Thyroid gland (tissue), 4 donors: ENCODE results near the gene ESRRA. TPM values are rescaled to one million over a fixed set of nuclear protein-coding genes. Genes with fewer than 3 reads are reported as not detected.
"Not testable (repeated sequence)": the region's sequence is repeated elsewhere in the genome, so short reads cannot be mapped to it uniquely, and the experiment has no call there.

Source experiments
- DNase-seq, 2 donors: peaks; one replicate each; pipeline ENCODE4 v3.0.0-alpha.2; 2019
- H3K27ac ChIP-seq, 3 donors: fragments of 200-600 bp; sonication (generic); 1 replicate in 2 of 3; 2 replicates in 1 of 3; pipeline ENCODE4 v1.5.1; 2016 to 2019; ENCODE audit warnings: mild to moderate bottlenecking in 1 of 3, moderate library complexity in 1 of 3
- H3K27me3 ChIP-seq: fragments of 200-600 bp; sonication (generic); one replicate; pipeline ENCODE4 v1.5.1; 2019
- H3K36me3 ChIP-seq, 2 donors: fragments of 200-600 bp; sonication (generic); one replicate each; pipeline ENCODE4 v1.5.1; 2016 to 2019
- H3K4me1 ChIP-seq, 2 donors: fragments of 200-600 bp; sonication (generic); one replicate each; pipeline ENCODE4 v1.5.1; 2017 to 2019
- H3K4me3 ChIP-seq, 3 donors: fragments of 200-600 bp; sonication (generic); replicated peaks in 1 of 3; 1 replicate in 2 of 3; 2 replicates in 1 of 3; pipeline ENCODE4 v1.5.1; 2016; ENCODE audit warnings: mild to moderate bottlenecking in 1 of 3
- H3K9me3 ChIP-seq: fragments of 200-600 bp; sonication (generic); one replicate; pipeline ENCODE4 v1.5.1; 2017
- POLR2A ChIP-seq, 2 donors: fragments of 450-650 bp; IDR thresholded peaks; one replicate each; pipeline ENCODE4 v1.6.1; 2017; ENCODE audit warnings: antibody characterized with exemption in 2 of 2, mild to moderate bottlenecking in 2 of 2, moderate library complexity in 1 of 2
- WGBS, 2 donors: methylation state at CpG; one replicate each; pipeline ENCODE4 v1.1.5; 2017; 5-methylcytosine and 5-hydroxymethylcytosine counted together
- intact Hi-C: fragments of 100-400 bp; cut with DNase I; formaldehyde crosslinking; loops from one replicate; pipeline ENCODE4 v1.15.1; 2023
- total RNA-seq, 4 donors: library from RNA; depleted of rRNA; stranded (reverse); fragments of >200 nt; gene quantifications; one replicate each; pipeline ENCODE4 v1.2.3, GENCODE V29; 2016
- TF ChIP-seq, protein P1 (sequence below), 6 experiments: fragments of 200-600 bp in 3 of 6; fragments of 450-650 bp in 3 of 6; sonication (generic) in 3 of 6; IDR thresholded peaks; one replicate each; pipeline ENCODE4 v1.5.1; 2016 to 2019; ENCODE audit warnings: antibody characterized with exemption in 6 of 6, mild to moderate bottlenecking in 2 of 6, inconsistent platforms in 1 of 6, moderate library complexity in 1 of 6

ESRRA gene
- total RNA-seq, 4 donors from 2014 or later: 42.8 to 71.6 (median 58.3) TPM

DNA sequence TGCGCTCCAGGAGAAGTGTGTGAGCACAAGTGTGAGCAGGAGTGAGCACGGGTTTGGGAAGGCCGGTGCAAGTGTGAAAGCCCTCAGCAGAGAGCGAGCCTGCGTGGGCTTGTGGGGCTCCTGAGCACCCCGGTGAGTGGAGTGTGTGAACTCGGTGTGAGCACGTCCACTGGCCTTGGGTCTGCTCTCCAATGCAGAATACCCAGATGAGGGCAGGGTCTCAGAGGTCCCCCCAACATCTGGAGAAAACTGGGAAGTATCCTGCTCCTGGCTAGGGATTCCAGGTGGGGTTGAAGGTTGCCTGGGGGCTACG is 1.2 kb downstream of the ESRRA start:
- peaks cover 16 to 25% of the 10 kb centered on the region in 2 donors for H3K4me1 ChIP-seq
- H3K4me3 ChIP-seq: peak overlapping the region; percentile 31 to 79 (median 74)
- no peaks in the 10 kb centered on the region for H3K36me3 ChIP-seq
- H3K9me3 ChIP-seq: no peaks in the 10 kb centered on the region
- intact Hi-C loops: no loop called here
- H3K27me3 ChIP-seq: no peaks in the 10 kb centered on the region
- no peak for TF ChIP-seq POLR2A (IDR thresholded peaks at IDR 0.05)
- TF ChIP-seq, protein P1, sequence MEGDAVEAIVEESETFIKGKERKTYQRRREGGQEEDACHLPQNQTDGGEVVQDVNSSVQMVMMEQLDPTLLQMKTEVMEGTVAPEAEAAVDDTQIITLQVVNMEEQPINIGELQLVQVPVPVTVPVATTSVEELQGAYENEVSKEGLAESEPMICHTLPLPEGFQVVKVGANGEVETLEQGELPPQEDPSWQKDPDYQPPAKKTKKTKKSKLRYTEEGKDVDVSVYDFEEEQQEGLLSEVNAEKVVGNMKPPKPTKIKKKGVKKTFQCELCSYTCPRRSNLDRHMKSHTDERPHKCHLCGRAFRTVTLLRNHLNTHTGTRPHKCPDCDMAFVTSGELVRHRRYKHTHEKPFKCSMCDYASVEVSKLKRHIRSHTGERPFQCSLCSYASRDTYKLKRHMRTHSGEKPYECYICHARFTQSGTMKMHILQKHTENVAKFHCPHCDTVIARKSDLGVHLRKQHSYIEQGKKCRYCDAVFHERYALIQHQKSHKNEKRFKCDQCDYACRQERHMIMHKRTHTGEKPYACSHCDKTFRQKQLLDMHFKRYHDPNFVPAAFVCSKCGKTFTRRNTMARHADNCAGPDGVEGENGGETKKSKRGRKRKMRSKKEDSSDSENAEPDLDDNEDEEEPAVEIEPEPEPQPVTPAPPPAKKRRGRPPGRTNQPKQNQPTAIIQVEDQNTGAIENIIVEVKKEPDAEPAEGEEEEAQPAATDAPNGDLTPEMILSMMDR (IDR thresholded peaks at IDR 0.05): no peak
- peak overlapping the region in 2 of 3 donors; percentile 26 to 88 for H3K27ac ChIP-seq
- 22 to 32% methylated on average over 8 to 9 of the region's 9 CpGs for WGBS, 2 donors
- no peak for DNase-seq

- Histone ChIP-seq H3K9me3 (no peaks in the 10 kb centered on the region), H3K27me3 (no peaks in the 10 kb centered on the region), H3K4me3 (peak overlapping the region in 2 of 3 donors; percentile 31 to 74), H3K4me1 (peaks cover 16 to 25% of the 10 kb centered on the region in 2 donors), H3K27ac (peak overlapping the region in 2 of 3 donors; percentile 26 to 88), H3K36me3 (no peaks in the 10 kb centered on the region)
- TF ChIP-seq POLR2A (IDR thresholded peaks at IDR 0.05): no peak
- intact Hi-C loops: no loop called here
- DNase-seq: peak; percentile 58 to 70
- 70 to 73% methylated on average over 12 to 15 of the region's 15 CpGs for WGBS, 2 donors
Observed at GRCh38 chr11:64306876-64307622, 1.7 kb downstream of the ESRRA start.

- H3K27me3 ChIP-seq, H3K36me3 ChIP-seq, intact Hi-C loops, H3K4me3 ChIP-seq, DNase-seq, H3K27ac ChIP-seq, H3K9me3 ChIP-seq: not testable (repeated sequence)
- WGBS, 2 donors: 88 to 91% methylated on average over 5 of the region's 5 CpGs
- peaks cover 16 to 25% of the 10 kb centered on the region in 2 donors for H3K4me1 ChIP-seq
Observed at GRCh38 chr11:64307795-64308194, 2.5 kb downstream of the ESRRA start.

- WGBS, 2 donors: 93 to 95% methylated on average over 10 of the region's 10 CpGs
- Histone ChIP-seq H3K4me3 (no peak overlapping the region), H3K4me1 (peaks cover 0 to 6% of the 10 kb centered on the region in 2 donors), H3K36me3 (peaks cover 11 to 23% of the 10 kb centered on the region in 2 donors), H3K27me3 (no peaks in the 10 kb centered on the region), H3K9me3 (no peaks in the 10 kb centered on the region), H3K27ac (peak overlapping the region in 1 of 3 donors; percentile 50)
- TF ChIP-seq POLR2A (IDR thresholded peaks at IDR 0.05): no peak
- TF ChIP-seq, protein P1 (IDR thresholded peaks at IDR 0.05): no peak
- DNase-seq: no peak
- intact Hi-C loops: no loop called here
Observed at GRCh38 chr11:64312947-64313346, 7.6 kb downstream of the ESRRA start.

- H3K27ac ChIP-seq: peak overlapping the region in 2 of 3 donors; percentile 24 to 50
- no peak overlapping the region for H3K4me3 ChIP-seq
- no peaks in the 10 kb centered on the region for H3K9me3 ChIP-seq
- H3K4me1 ChIP-seq: peaks cover 0 to 6% of the 10 kb centered on the region in 2 donors
- no peak for TF ChIP-seq POLR2A (IDR thresholded peaks at IDR 0.05)
- TF ChIP-seq, protein P1 (IDR thresholded peaks at IDR 0.05): no peak
- no peaks in the 10 kb centered on the region for H3K27me3 ChIP-seq
- DNase-seq: no peak
- WGBS, 2 donors: 83 to 86% methylated on average over 15 to 18 of the region's 18 CpGs
- peaks cover 11 to 23% of the 10 kb centered on the region in 2 donors for H3K36me3 ChIP-seq
- intact Hi-C loops: no loop called here
Observed at GRCh38 chr11:64313491-64314145, 8.3 kb downstream of the ESRRA start.
